KBM-7 (cell line): Measurements from ENCODE around the gene HOXA6.

ENCODE experiments used
- DNase-seq: peaks from one replicate; pipeline ENCODE4 v3.0.0-alpha.2; 2015
- in situ Hi-C: fragments of 300-500 bp; cut with MboI; formaldehyde crosslinking; loops from 2 replicates; pipeline ENCODE4 v1.14.3; 2020; ENCODE audit warnings: low sequenced_read_pairs, low pct_unique_long_range_greater_than_20kb, mixed read lengths

Gene HOXA6

GRCh38 chr7:27147199-27148030 lies at the start of gene HOXA6:
TSS of gene HOXA6 (minus strand) at chr7:27147774. CDS start at chr7:27147749, 25 bp downstream.
- DNase-seq, result no peak
- in situ Hi-C loops, result no loop called here

GRCh38 chr7:27196287-27196767 lies 48.8 kb upstream of the HOXA6 start:
- in situ Hi-C loops, result loop anchor here (25.0 kb wide), 1 partner anchor 834 kb away; no protein-coding TSS in a partner anchor

GRCh38 chr7:27194686-27195379 lies 47.3 kb upstream of the HOXA6 start:
- DNase-seq, result no peak
- in situ Hi-C loops, result loop anchor here (25.0 kb wide), 1 partner anchor 833 kb away; no protein-coding TSS in a partner anchor

More at GRCh38 chr7:27196287-27196767, 48.8 kb upstream of the HOXA6 start:
- DNase-seq, result peak; percentile 84

- in situ Hi-C loops, result loop anchor here (25.0 kb wide), 1 partner anchor 832 kb away; no protein-coding TSS in a partner anchor
- no peak for DNase-seq
Observed at GRCh38 chr7:27194002-27194352, 46.4 kb upstream of the HOXA6 start.

- in situ Hi-C loops, result loop anchor here (25.0 kb wide), 1 partner anchor 831 kb away; no protein-coding TSS in a partner anchor
- no peak for DNase-seq
Observed at GRCh38 chr7:27193335-27194001, 45.9 kb upstream of the HOXA6 start.

GRCh38 chr7:27192546-27193334 lies 45.2 kb upstream of the HOXA6 start:
- in situ Hi-C loops, result loop anchor here (25.0 kb wide), 1 partner anchor 830 kb away; no protein-coding TSS in a partner anchor
- DNase-seq, result peak; percentile 64

- in situ Hi-C loops, result loop anchor here (25.0 kb wide), 1 partner anchor 830 kb away; no protein-coding TSS in a partner anchor
- DNase-seq, result no peak
Observed at GRCh38 chr7:27191833-27192545, 44.4 kb upstream of the HOXA6 start.

- in situ Hi-C loops, result loop anchor here (25.0 kb wide), 1 partner anchor 829 kb away; no protein-coding TSS in a partner anchor
- no peak for DNase-seq
Observed at GRCh38 chr7:27191161-27191731, 43.7 kb upstream of the HOXA6 start.

GRCh38 chr7:27189997-27190748 lies 42.6 kb upstream of the HOXA6 start:
- in situ Hi-C loops, result loop anchor here (25.0 kb wide), 1 partner anchor 828 kb away; no protein-coding TSS in a partner anchor
- peak; percentile 71 for DNase-seq

GRCh38 chr7:27189295-27189996 lies 41.9 kb upstream of the HOXA6 start:
- in situ Hi-C loops, result loop anchor here (25.0 kb wide), 1 partner anchor 827 kb away; no protein-coding TSS in a partner anchor
- no peak for DNase-seq

GRCh38 chr7:27188386-27189294 lies 41.1 kb upstream of the HOXA6 start:
- in situ Hi-C loops, result loop anchor here (25.0 kb wide), 1 partner anchor 826 kb away; no protein-coding TSS in a partner anchor
- peak; percentile 93 for DNase-seq

- in situ Hi-C loops, result loop anchor here (25.0 kb wide), 1 partner anchor 825 kb away; no protein-coding TSS in a partner anchor
Observed at GRCh38 chr7:27187475-27188385, 40.2 kb upstream of the HOXA6 start.

GRCh38 chr7:27186668-27187474 lies 39.3 kb upstream of the HOXA6 start:
- DNase-seq, result no peak
- in situ Hi-C loops, result loop anchor here (25.0 kb wide), 1 partner anchor 825 kb away; no protein-coding TSS in a partner anchor

More at GRCh38 chr7:27187475-27188385, 40.2 kb upstream of the HOXA6 start:
- peak; percentile 81 for DNase-seq
